ENCODE measurements around the gene AEBP1. TPM values are rescaled to one million over a fixed set of nuclear protein-coding genes. Genes with fewer than 3 reads are reported as not detected.

AEBP1 gene
- total RNA-seq = 9.2 and 19.8 TPM in 2 replicates

- peak in 1 of 2 donors; percentile 30 for DNase-seq (ENCODE audit: low read depth in 2 of 2)
Observed at GRCh38 chr7:44103923-44104859, at the start of gene AEBP1. Gene AEBP1, plus strand, starts transcription at chr7:44104345. Its CDS starts 321 bp downstream, at chr7:44104666.

- no peak for DNase-seq (ENCODE audit: low read depth in 2 of 2)
Observed at GRCh38 chr7:44056681-44057080, 47.5 kb upstream of the AEBP1 start.

- DNase-seq (ENCODE audit: low read depth in 2 of 2) = no peak
Observed at GRCh38 chr7:44057181-44057848, 46.8 kb upstream of the AEBP1 start.

GRCh38 chr7:44057849-44058758, 46.0 kb upstream of the AEBP1 start:
- DNase-seq (ENCODE audit: low read depth in 2 of 2) = no peak

GRCh38 chr7:44058759-44059218, 45.4 kb upstream of the AEBP1 start:
- no peak for DNase-seq (ENCODE audit: low read depth in 2 of 2)

GRCh38 chr7:44059219-44060090, 44.7 kb upstream of the AEBP1 start:
- no peak for DNase-seq (ENCODE audit: low read depth in 2 of 2)

- DNase-seq (ENCODE audit: low read depth in 2 of 2) = no peak
Observed at GRCh38 chr7:44060091-44060947, 43.8 kb upstream of the AEBP1 start.

- DNase-seq (ENCODE audit: low read depth in 2 of 2) = no peak
Observed at GRCh38 chr7:44060948-44061644, 43.0 kb upstream of the AEBP1 start.

GRCh38 chr7:44061645-44062179, 42.4 kb upstream of the AEBP1 start:
- DNase-seq (ENCODE audit: low read depth in 2 of 2) = no peak

GRCh38 chr7:44062180-44062902, 41.8 kb upstream of the AEBP1 start:
- DNase-seq (ENCODE audit: low read depth in 2 of 2) = no peak

GRCh38 chr7:44062903-44063295, 41.2 kb upstream of the AEBP1 start:
- DNase-seq (ENCODE audit: low read depth in 2 of 2) = no peak

- DNase-seq (ENCODE audit: low read depth in 2 of 2) = no peak
Observed at GRCh38 chr7:44063547-44063893, 40.6 kb upstream of the AEBP1 start.

- DNase-seq (ENCODE audit: low read depth in 2 of 2) = no peak
Observed at GRCh38 chr7:44063894-44064651, 40.1 kb upstream of the AEBP1 start.

- no peak for DNase-seq (ENCODE audit: low read depth in 2 of 2)
Observed at GRCh38 chr7:44064791-44065430, 39.2 kb upstream of the AEBP1 start.

- DNase-seq (ENCODE audit: low read depth in 2 of 2) = no peak
Observed at GRCh38 chr7:44065431-44066110, 38.6 kb upstream of the AEBP1 start, which contains the start of gene PGAM2. Gene PGAM2, minus strand, starts transcription at chr7:44065567. Its CDS starts 38 bp downstream, at chr7:44065529.

GRCh38 chr7:44066111-44066460, 38.1 kb upstream of the AEBP1 start:
- no peak for DNase-seq (ENCODE audit: low read depth in 2 of 2)

Data from lung microvascular endothelial cell (primary cell).